WERI-Rb-1 (cell line): ENCODE measurements around the gene CCDC73.

Experiments used
- DNase-seq: peaks from one replicate; pipeline ENCODE4 v3.0.0-alpha.2; 2020
- H3K27ac ChIP-seq: fragments of 250-450 bp; sonication (Bioruptor Pico); 2 replicates; pipeline ENCODE4 v1.5.1; 2020; ENCODE audit warnings: mild to moderate bottlenecking, moderate library complexity
- H3K27me3 ChIP-seq: fragments of 250-450 bp; sonication (Bioruptor Pico); 2 replicates; pipeline ENCODE4 v1.5.1; 2021; ENCODE audit warnings: mild to moderate bottlenecking, low read depth, moderate library complexity; ENCODE audit not compliant: insufficient read depth, severe bottlenecking
- H3K36me3 ChIP-seq: fragments of 250-450 bp; sonication (Bioruptor Pico); 2 replicates; pipeline ENCODE4 v1.5.1; 2020; ENCODE audit warnings: mild to moderate bottlenecking, moderate library complexity
- H3K4me3 ChIP-seq: 2 replicates; pipeline ENCODE4 v1.5.1; 2011; ENCODE audit warnings: low read depth, mild to moderate bottlenecking, control low read depth, low read length
- H3K9me3 ChIP-seq: fragments of 250-450 bp; sonication (Bioruptor Pico); 2 replicates; pipeline ENCODE4 v1.5.1; 2021; ENCODE audit warnings: mild to moderate bottlenecking, moderate library complexity; ENCODE audit not compliant: severe bottlenecking
- TF ChIP-seq, protein P1 (sequence below): IDR thresholded peaks from 2 replicates; pipeline ENCODE4 v1.5.1; 2011; ENCODE audit warnings: low read depth, mild to moderate bottlenecking, control low read depth, inconsistent platforms, low read length

CCDC73 gene

DNA sequence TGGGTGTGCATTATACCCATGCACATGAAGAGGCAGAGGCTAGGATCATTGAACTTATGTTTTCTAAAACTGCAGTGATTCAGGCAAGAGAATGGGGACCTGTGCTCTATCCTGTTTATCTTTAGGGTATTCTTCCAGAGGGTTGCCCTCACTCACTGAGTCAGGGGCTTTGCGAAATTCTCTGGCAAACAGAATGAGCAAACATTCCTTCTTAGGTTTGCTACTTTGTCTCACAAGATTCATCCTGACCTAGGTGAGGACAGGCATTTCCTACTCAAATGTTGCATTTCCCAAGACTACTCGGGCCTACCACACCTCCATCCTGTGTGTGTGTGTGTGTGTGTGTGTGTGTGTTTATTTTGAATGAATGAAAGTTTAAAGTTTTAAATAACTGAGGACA, 213.5 kb downstream of the CCDC73 start:
- DNase-seq: no peak
- no peaks in the 10 kb centered on the region for H3K9me3 ChIP-seq
- TF ChIP-seq, protein P1, sequence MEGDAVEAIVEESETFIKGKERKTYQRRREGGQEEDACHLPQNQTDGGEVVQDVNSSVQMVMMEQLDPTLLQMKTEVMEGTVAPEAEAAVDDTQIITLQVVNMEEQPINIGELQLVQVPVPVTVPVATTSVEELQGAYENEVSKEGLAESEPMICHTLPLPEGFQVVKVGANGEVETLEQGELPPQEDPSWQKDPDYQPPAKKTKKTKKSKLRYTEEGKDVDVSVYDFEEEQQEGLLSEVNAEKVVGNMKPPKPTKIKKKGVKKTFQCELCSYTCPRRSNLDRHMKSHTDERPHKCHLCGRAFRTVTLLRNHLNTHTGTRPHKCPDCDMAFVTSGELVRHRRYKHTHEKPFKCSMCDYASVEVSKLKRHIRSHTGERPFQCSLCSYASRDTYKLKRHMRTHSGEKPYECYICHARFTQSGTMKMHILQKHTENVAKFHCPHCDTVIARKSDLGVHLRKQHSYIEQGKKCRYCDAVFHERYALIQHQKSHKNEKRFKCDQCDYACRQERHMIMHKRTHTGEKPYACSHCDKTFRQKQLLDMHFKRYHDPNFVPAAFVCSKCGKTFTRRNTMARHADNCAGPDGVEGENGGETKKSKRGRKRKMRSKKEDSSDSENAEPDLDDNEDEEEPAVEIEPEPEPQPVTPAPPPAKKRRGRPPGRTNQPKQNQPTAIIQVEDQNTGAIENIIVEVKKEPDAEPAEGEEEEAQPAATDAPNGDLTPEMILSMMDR: no peak
- no peak overlapping the region for H3K4me3 ChIP-seq
- H3K27me3 ChIP-seq: no peaks in the 10 kb centered on the region
- H3K36me3 ChIP-seq: peaks cover 8% of the 10 kb centered on the region
- no peak overlapping the region for H3K27ac ChIP-seq

DNA sequence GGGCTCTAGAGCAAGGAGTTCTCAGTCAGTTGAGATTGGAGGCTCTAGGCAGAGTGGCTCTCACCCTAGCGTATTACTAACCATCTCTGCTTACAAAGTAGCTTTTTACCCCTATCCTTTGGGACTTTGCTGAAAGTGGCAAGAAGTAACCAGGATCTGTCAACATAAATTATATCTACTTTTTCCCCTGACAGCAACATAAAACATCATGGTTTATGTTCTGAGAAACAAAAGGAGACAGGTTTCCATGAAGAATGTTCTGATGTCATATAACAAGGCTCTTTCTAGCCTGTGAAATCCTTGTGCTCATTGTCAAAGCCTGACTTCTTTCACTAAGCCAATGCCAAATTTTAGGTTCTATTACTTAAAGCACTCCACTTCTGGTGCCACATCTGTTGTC, 218.0 kb downstream of the CCDC73 start:
- Histone ChIP-seq H3K4me3 (no peak overlapping the region), H3K36me3 (no peaks in the 10 kb centered on the region), H3K27me3 (peaks cover 2% of the 10 kb centered on the region), H3K9me3 (no peaks in the 10 kb centered on the region), H3K27ac (no peak overlapping the region)
- TF ChIP-seq, protein P1: no peak
- no peak for DNase-seq

DNA sequence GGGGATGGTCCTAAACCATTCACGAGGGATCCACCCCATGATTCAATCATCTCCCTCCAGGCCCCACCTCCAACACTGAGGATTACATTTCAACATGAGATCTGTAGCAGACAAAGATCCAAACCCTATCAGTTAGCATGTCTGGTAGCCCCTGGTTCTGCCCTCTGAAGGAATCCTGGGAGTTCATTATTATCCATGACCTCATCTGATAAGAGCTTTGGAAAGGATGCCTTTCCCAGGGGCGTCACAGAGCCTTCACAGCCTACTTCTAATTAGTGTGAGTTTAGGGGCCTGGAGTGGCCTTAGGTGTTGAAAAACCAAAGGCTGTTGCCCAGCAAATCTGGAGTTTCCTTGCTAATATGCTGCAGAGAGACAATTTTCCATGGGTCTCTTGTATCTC, 219.4 kb downstream of the CCDC73 start:
- DNase-seq: no peak
- no peak overlapping the region for H3K4me3 ChIP-seq
- no peaks in the 10 kb centered on the region for H3K9me3 ChIP-seq
- TF ChIP-seq, protein P1: no peak
- no peak overlapping the region for H3K27ac ChIP-seq
- H3K27me3 ChIP-seq: peaks cover 7% of the 10 kb centered on the region
- no peaks in the 10 kb centered on the region for H3K36me3 ChIP-seq

DNA sequence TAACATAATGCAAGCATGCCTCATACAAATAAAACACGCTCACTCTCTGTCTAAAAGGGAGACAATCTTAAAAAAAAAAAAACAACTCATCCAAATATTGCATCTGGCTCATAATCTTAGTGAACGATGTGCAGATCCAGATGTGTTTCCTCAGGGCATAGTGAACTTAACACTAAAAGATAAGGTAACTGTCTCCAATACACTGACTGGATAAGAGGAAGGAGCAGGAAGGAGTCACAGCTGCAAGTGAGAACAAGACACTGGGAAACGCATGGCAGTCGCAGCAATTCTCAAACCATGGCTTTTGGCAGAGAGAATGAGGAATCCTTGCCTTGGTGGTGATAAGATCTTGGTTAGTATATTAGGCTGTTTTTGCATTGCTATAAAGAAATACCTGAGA, 220.0 kb downstream of the CCDC73 start:
- TF ChIP-seq, protein P1: no peak
- H3K4me3 ChIP-seq: no peak overlapping the region
- no peaks in the 10 kb centered on the region for H3K9me3 ChIP-seq
- no peak overlapping the region for H3K27ac ChIP-seq
- no peak for DNase-seq
- no peaks in the 10 kb centered on the region for H3K36me3 ChIP-seq
- H3K27me3 ChIP-seq: peaks cover 7% of the 10 kb centered on the region

DNA sequence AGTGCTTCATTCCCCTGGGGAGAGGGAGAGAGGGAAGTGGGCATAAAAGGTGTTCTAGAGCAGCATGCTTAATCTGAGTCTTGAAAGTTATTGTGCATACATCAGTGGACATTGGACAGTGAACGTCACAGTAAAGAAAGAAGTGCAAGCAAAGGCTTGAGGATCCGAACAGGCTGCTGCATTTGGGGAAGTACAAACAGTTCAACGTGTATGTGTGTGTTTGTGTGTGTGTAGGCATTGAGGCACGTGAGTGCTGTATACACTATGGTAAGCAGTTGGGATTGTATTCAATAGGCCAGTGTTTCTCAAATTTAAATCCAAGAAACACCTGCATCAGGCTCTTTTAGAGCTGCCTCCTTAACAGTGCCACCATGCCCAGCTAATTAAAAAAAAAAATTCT, 221.2 kb downstream of the CCDC73 start:
- H3K4me3 ChIP-seq: no peak overlapping the region
- TF ChIP-seq, protein P1: no peak
- no peak for DNase-seq
- H3K27me3 ChIP-seq: peaks cover 7% of the 10 kb centered on the region
- no peaks in the 10 kb centered on the region for H3K36me3 ChIP-seq
- H3K9me3 ChIP-seq: no peaks in the 10 kb centered on the region
- H3K27ac ChIP-seq: no peak overlapping the region

DNA sequence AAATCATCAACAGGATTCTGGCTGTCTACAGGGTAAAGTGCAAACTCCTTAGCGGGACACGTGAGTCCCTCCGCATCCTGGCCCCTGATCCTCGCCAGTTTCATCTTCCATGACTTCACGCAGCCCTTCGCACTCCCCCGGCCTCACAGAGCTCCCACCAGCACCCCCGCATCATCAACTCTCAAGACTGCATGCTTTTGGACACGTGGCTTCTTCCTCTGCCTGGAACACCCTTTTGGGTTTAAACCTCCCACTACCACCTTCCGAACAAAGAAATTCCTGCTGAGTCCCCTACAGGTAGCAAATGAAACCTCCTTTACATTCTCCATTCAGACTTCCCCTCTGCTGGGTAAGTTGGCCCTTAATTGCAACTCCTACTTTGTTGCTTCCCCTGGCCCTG, 223.4 kb downstream of the CCDC73 start:
- Histone ChIP-seq H3K36me3 (no peaks in the 10 kb centered on the region), H3K9me3 (no peaks in the 10 kb centered on the region), H3K4me3 (no peak overlapping the region), H3K27ac (no peak overlapping the region), H3K27me3 (peaks cover 7% of the 10 kb centered on the region)
- no peak for DNase-seq
- TF ChIP-seq, protein P1: no peak
